AG04449 (cell line): ENCODE measurements around the gene IQSEC3.

Experiments used
- CTCF ChIA-PET: fragments of 350-600 bp; formaldehyde crosslinking; extraction: SDS; loops from one replicate; lab custom pipeline; 2021; ENCODE audit warnings: antibody characterized with exemption; lab: Yijun Ruan, JAX
- POLR2A ChIA-PET: fragments of 400-600, 350-600 bp; formaldehyde crosslinking; extraction: SDS; loops from one replicate; lab custom pipeline; 2020; ENCODE audit warnings: antibody characterized with exemption, inconsistent platforms; lab: Yijun Ruan, JAX
- DNase-seq: peaks from one replicate; pipeline ENCODE4 v3.0.0-alpha.2; 2010; ENCODE audit warnings: low read depth, low spot score
- H3K4me3 ChIP-seq: 2 replicates; pipeline ENCODE4 v1.5.1; 2011; ENCODE audit warnings: low read depth, mild to moderate bottlenecking, control low read depth, low read length
- TF ChIP-seq, protein P1 (sequence below): IDR thresholded peaks from one replicate; pipeline ENCODE4 v1.5.1; 2011; ENCODE audit warnings: mild to moderate bottlenecking, moderate library complexity, low read length, control low read depth, inconsistent platforms; ENCODE audit not compliant: insufficient read depth; ENCODE audit errors: missing control alignments

The IQSEC3 gene

DNA sequence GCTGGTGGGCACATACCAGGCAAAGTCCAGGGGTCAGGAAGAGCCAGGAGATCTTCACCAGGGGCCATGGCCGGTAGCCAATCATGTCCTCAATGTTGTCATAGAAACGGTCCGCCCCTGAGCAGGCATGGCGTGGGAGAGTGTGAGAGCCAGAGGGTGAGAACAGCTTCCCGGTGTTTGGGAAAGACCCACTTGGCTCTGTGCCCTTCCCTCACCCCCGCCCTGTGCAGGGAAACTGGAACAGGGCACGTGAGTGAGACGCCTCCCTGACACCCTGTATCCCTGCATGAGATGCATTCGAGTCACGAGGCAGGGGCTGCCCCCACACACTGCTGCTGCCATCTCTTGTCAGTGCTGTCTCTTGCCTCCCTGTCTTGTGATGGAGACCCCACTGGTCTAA is 126.7 kb downstream of the IQSEC3 start:
- no peak overlapping the region for H3K4me3 ChIP-seq
- ChIA-PET CTCF (no interaction called here), POLR2A (no interaction called here)
- TF ChIP-seq, protein P1, sequence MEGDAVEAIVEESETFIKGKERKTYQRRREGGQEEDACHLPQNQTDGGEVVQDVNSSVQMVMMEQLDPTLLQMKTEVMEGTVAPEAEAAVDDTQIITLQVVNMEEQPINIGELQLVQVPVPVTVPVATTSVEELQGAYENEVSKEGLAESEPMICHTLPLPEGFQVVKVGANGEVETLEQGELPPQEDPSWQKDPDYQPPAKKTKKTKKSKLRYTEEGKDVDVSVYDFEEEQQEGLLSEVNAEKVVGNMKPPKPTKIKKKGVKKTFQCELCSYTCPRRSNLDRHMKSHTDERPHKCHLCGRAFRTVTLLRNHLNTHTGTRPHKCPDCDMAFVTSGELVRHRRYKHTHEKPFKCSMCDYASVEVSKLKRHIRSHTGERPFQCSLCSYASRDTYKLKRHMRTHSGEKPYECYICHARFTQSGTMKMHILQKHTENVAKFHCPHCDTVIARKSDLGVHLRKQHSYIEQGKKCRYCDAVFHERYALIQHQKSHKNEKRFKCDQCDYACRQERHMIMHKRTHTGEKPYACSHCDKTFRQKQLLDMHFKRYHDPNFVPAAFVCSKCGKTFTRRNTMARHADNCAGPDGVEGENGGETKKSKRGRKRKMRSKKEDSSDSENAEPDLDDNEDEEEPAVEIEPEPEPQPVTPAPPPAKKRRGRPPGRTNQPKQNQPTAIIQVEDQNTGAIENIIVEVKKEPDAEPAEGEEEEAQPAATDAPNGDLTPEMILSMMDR = no peak
- no peak for DNase-seq

DNA sequence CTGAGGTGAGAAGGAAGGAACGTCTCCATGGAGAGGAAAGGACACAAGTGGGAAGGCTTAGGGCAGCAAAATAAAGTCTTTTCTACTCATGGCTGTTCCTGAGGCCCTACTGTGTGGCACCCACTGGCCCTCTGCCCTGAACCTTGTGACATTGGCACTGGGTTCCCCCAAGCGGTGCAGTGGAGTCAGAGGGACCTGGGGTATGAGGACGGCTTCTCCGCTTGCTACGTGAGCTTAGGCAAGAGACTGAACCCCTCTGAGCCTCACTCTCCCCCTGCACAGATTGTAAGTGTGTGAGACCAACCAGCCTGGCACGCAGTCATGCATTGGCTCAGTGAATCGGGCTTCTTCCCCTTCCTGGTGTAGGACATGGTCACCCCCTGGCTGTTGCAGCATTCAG is 127.7 kb downstream of the IQSEC3 start:
- POLR2A ChIA-PET = no interaction called here
- TF ChIP-seq, protein P1 = no peak
- H3K4me3 ChIP-seq = no peak overlapping the region
- DNase-seq = no peak
- CTCF ChIA-PET = no interaction called here

DNA sequence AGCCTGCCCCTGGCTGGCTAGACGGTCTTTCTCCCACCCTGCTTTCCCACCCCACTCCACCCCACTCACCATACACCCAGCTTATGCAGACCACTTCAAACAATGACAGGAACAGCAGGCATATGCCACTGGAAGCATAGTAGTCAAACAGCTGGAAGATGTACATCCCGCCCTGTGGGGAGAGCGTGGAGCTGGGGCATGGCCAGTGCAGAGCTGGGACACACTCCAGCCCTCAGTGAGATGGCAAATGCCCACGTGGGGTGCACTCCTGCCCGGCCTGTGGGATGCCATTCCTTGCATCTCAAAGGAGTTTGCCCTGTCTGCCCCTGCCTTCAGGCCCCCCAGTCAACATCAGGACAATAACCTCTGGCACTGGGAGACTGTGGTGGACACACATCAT is 128.6 kb downstream of the IQSEC3 start:
- no peak overlapping the region for H3K4me3 ChIP-seq
- TF ChIP-seq, protein P1 = no peak
- DNase-seq = no peak
- POLR2A ChIA-PET = no interaction called here
- CTCF ChIA-PET = no interaction called here

DNA sequence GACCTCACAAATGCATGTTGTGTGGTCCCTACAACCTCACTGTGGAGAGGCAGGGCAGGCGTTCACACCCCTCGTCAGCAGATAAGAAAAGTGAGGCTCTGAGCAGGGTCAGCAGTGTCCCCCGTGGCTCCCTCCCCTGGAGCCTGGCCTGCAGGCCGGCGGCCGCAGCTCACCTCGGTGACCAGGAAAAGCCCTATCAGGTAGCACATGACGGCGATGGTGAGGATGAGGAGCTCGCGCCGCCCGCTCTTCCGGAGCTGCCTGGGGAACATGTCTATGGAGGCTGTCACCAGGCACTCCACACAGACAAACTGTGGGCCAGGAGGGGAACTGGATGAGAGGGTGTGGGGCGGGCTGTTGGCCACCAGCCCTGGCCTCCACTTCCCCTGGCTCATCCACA is 129.4 kb downstream of the IQSEC3 start:
- TF ChIP-seq, protein P1 = no peak
- no peak for DNase-seq
- no peak overlapping the region for H3K4me3 ChIP-seq
- ChIA-PET CTCF (no interaction called here), POLR2A (no interaction called here)

DNA sequence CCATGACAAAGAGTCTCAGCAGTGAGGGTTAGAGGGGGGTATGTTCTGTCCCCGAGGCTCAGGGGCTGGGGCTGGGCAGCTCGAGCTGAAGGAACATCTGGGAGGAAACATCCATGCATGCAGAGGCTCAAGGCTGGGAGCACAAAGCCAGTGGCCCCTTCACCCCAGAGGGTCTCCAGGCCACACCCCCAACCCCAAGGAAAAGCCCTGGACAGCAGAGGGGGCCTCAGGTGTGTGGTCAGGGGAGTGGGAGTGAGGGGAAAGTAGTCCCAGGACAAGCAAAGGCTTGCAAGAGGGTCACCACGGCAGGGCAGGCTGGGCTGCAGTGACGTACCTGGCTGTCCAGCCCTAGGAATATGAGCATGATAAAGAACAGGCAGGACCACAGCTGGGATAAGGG is 129.9 kb downstream of the IQSEC3 start:
- no peak overlapping the region for H3K4me3 ChIP-seq
- POLR2A ChIA-PET = no interaction called here
- CTCF ChIA-PET = no interaction called here
- TF ChIP-seq, protein P1 = no peak
- DNase-seq = no peak

DNA sequence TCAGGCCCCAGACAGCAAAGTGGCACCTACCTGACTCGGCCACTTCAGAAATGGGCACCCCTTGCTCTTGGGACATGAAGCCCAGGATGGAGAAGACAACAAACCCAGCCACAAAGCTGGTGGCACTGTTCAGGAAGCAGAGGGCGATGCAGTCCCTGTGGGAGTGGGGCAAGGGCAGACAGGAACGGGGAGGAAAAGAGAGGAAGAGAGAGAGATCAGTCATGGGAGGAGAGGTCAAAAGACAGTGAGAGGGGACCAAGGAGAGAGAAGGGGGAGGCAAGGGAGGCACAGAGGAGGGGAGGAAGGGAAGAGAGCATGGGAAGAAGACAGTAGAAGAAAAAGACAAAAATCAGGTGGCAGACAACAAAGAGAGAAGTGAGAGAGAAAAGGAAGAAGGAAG is 130.8 kb downstream of the IQSEC3 start:
- no peak overlapping the region for H3K4me3 ChIP-seq
- CTCF ChIA-PET = no interaction called here
- DNase-seq = no peak
- TF ChIP-seq, protein P1 = no peak
- POLR2A ChIA-PET = no interaction called here
